GM23338 (cell line): ENCODE results near the gene PPP2R5A.
"Not testable (repeated sequence)": the region's sequence is repeated elsewhere in the genome, so short reads cannot be mapped to it uniquely, and the experiment has no call there.

Experiments used
- CTCF ChIP-seq, 2 experiments: fragments of 200-600 bp in 1 of 2; sonication (generic) in 1 of 2; conservative IDR thresholded peaks; 2 replicates each; pipeline versions ENCODE4 v1.5.1 to v1.6.1; 2016 to 2017; ENCODE audit warnings: antibody characterized with exemption in 2 of 2, low read depth in 2 of 2, mild to moderate bottlenecking in 2 of 2, moderate library complexity in 1 of 2
- EZH2 ChIP-seq: fragments of 200-600 bp; sonication (generic); IDR thresholded peaks from one replicate; pipeline ENCODE4 v1.8.0; 2017; ENCODE audit warnings: antibody characterized with exemption, mild to moderate bottlenecking, low read depth; ENCODE audit not compliant: unreplicated experiment
- TF ChIP-seq, protein P1 (sequence below): IDR thresholded peaks from one replicate; pipeline ENCODE4 v1.6.1; 2018; ENCODE audit warnings: antibody characterized with exemption; ENCODE audit not compliant: unreplicated experiment

DNA sequence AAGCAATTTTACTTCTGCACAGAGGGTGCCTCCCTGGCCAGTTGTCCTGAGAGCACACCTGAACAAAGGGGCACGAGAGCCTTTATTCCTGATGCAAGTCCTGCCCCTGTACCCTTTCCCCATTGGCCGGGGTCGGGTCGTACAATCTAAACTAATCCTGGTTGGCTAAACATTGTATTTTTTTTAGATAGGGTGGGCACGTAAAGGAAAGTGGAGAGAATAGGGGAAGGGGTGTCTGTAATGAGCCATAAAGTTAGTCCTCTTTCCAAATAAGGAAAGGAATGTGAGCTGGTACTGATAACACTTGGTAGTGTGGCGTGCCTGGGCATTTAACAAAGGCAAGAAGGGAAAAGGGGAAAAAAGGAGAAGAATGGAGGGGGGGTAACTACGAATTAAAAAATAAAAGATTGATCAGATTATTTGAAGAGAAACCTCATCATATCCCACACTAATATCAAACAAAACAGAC, 20.8 kb downstream of the PPP2R5A start:
- TF ChIP-seq CTCF (conservative IDR thresholded peaks at IDR 0.05; ENCODE audit: low read depth in 2 of 2); EZH2: not testable (repeated sequence)
- TF ChIP-seq, protein P1, sequence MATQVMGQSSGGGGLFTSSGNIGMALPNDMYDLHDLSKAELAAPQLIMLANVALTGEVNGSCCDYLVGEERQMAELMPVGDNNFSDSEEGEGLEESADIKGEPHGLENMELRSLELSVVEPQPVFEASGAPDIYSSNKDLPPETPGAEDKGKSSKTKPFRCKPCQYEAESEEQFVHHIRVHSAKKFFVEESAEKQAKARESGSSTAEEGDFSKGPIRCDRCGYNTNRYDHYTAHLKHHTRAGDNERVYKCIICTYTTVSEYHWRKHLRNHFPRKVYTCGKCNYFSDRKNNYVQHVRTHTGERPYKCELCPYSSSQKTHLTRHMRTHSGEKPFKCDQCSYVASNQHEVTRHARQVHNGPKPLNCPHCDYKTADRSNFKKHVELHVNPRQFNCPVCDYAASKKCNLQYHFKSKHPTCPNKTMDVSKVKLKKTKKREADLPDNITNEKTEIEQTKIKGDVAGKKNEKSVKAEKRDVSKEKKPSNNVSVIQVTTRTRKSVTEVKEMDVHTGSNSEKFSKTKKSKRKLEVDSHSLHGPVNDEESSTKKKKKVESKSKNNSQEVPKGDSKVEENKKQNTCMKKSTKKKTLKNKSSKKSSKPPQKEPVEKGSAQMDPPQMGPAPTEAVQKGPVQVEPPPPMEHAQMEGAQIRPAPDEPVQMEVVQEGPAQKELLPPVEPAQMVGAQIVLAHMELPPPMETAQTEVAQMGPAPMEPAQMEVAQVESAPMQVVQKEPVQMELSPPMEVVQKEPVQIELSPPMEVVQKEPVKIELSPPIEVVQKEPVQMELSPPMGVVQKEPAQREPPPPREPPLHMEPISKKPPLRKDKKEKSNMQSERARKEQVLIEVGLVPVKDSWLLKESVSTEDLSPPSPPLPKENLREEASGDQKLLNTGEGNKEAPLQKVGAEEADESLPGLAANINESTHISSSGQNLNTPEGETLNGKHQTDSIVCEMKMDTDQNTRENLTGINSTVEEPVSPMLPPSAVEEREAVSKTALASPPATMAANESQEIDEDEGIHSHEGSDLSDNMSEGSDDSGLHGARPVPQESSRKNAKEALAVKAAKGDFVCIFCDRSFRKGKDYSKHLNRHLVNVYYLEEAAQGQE, result not testable (repeated sequence)
